WERI-Rb-1 (cell line): ENCODE measurements around the gene BBS4.
"Not testable (repeated sequence)": the region's sequence is repeated elsewhere in the genome, so short reads cannot be mapped to it uniquely, and the experiment has no call there.

ENCODE experiments used
- DNase-seq: peaks from one replicate; pipeline ENCODE4 v3.0.0-alpha.2; 2020
- H3K27ac ChIP-seq: fragments of 250-450 bp; sonication (Bioruptor Pico); 2 replicates; pipeline ENCODE4 v1.5.1; 2020; ENCODE audit warnings: mild to moderate bottlenecking, moderate library complexity
- H3K27me3 ChIP-seq: fragments of 250-450 bp; sonication (Bioruptor Pico); 2 replicates; pipeline ENCODE4 v1.5.1; 2021; ENCODE audit warnings: mild to moderate bottlenecking, low read depth, moderate library complexity; ENCODE audit not compliant: insufficient read depth, severe bottlenecking
- H3K36me3 ChIP-seq: fragments of 250-450 bp; sonication (Bioruptor Pico); 2 replicates; pipeline ENCODE4 v1.5.1; 2020; ENCODE audit warnings: mild to moderate bottlenecking, moderate library complexity
- H3K4me3 ChIP-seq: 2 replicates; pipeline ENCODE4 v1.5.1; 2011; ENCODE audit warnings: low read depth, mild to moderate bottlenecking, control low read depth, low read length
- H3K9me3 ChIP-seq: fragments of 250-450 bp; sonication (Bioruptor Pico); 2 replicates; pipeline ENCODE4 v1.5.1; 2021; ENCODE audit warnings: mild to moderate bottlenecking, moderate library complexity; ENCODE audit not compliant: severe bottlenecking
- TF ChIP-seq, protein P1 (sequence below): IDR thresholded peaks from 2 replicates; pipeline ENCODE4 v1.5.1; 2011; ENCODE audit warnings: low read depth, mild to moderate bottlenecking, control low read depth, inconsistent platforms, low read length

The BBS4 gene

DNA sequence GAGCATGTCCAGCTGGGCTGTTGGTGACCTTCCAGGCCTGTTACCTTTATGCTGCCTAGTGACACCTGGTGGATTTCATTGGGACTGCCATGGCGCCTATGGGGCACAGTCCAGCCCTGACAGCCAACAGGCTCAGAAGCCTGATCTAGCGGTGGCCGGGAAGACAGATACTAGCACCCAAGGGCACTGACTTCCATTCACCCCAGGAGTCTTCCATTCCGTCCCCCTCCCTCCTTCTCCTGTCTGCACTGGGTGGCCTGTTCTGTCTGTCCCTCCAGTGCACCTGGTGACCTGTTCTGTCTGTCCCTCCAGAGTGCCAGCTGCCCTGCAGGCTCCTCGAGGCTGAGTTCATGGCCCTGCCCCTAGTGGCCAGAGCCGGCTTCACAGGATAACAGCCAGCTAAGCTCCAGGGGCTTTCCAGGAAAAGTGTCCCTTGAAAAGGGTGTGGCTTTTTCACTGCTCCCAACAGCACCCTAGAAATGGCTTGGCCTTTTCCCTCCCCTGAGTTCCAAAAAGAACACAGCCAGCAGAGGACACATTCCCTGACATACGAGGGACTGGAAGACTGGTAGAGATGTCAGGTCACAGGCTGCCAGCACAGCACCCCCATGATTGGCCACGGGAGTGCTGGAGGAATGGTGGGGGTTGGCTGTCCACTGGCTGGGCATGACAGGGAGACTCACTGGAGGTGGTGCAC lies 15.2 kb upstream of the BBS4 start:
- DNase-seq: peak; percentile 92
- not testable (repeated sequence) for H3K9me3 ChIP-seq, H3K27me3 ChIP-seq, H3K36me3 ChIP-seq
- peak overlapping the region; percentile 88 for H3K27ac ChIP-seq
- H3K4me3 ChIP-seq: peak overlapping the region; percentile 39
- TF ChIP-seq, protein P1, sequence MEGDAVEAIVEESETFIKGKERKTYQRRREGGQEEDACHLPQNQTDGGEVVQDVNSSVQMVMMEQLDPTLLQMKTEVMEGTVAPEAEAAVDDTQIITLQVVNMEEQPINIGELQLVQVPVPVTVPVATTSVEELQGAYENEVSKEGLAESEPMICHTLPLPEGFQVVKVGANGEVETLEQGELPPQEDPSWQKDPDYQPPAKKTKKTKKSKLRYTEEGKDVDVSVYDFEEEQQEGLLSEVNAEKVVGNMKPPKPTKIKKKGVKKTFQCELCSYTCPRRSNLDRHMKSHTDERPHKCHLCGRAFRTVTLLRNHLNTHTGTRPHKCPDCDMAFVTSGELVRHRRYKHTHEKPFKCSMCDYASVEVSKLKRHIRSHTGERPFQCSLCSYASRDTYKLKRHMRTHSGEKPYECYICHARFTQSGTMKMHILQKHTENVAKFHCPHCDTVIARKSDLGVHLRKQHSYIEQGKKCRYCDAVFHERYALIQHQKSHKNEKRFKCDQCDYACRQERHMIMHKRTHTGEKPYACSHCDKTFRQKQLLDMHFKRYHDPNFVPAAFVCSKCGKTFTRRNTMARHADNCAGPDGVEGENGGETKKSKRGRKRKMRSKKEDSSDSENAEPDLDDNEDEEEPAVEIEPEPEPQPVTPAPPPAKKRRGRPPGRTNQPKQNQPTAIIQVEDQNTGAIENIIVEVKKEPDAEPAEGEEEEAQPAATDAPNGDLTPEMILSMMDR: peak; percentile 82

DNA sequence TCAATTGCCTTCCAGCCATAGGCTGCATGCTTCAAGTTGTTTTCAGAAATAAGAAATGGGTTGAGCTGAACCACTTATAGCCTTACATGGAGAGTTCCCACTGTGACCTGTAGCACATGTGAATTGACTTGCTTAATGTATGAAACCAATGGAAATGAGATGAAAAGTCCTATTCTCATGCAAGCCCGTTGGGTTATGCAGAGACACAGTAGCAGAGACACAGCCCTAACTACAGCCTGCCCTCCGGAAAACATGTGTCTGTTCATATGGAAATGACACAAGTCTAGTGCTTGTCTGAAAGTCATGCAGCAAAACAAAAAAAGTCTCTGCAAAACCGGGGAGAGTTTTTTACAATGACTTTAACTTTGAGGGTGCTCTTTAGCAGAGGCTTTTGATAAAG lies 14.5 kb upstream of the BBS4 start:
- H3K4me3 ChIP-seq: no peak overlapping the region
- TF ChIP-seq, protein P1: no peak
- no peaks in the 10 kb centered on the region for H3K9me3 ChIP-seq
- no peak for DNase-seq
- no peaks in the 10 kb centered on the region for H3K36me3 ChIP-seq
- H3K27me3 ChIP-seq: no peaks in the 10 kb centered on the region
- no peak overlapping the region for H3K27ac ChIP-seq

DNA sequence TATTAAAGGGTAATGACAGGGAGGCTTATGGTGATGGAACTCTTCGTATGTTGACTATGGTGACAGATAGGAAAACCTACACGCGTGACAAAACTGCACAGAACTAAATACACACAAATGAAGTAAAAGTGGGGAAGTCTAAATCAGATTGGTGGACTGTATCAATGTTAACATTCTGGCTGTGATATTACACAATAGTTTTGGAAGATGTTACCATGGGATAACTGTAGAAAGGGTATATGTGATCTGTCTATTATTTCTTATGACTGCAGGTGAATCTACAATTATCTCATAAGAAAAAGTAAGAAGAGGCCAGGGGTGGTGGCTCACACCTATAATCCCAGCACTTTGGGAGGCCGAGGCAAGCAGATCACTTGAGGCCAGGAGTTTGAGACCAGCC lies 9.2 kb upstream of the BBS4 start:
- no peak for DNase-seq
- H3K9me3 ChIP-seq: no peaks in the 10 kb centered on the region
- H3K4me3 ChIP-seq: no peak overlapping the region
- H3K36me3 ChIP-seq: no peaks in the 10 kb centered on the region
- H3K27me3 ChIP-seq: no peaks in the 10 kb centered on the region
- H3K27ac ChIP-seq: no peak overlapping the region
- TF ChIP-seq, protein P1: no peak

DNA sequence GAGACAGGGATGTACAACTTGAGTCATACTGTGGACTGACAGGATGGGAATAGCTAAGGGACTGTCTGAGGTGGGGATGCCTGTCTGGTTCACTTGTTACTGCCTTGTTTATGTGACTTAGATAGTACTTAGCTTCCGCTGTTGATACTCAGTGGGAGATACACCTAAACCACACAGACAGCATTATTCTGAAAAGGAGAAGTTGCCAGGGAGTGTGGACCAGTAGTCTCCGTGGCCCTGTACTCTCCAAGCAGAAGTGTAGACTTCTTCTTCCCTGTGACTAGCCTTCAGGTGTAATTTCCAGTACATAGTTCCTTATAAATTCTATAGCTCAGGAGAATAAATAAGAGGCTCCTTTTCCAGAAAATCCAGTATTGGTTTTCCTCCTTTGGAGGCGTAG lies 5.1 kb upstream of the BBS4 start:
- Histone ChIP-seq H3K27me3 (no peaks in the 10 kb centered on the region), H3K27ac (no peak overlapping the region), H3K4me3 (no peak overlapping the region), H3K9me3 (no peaks in the 10 kb centered on the region), H3K36me3 (no peaks in the 10 kb centered on the region)
- no peak for DNase-seq
- TF ChIP-seq, protein P1: no peak

DNA sequence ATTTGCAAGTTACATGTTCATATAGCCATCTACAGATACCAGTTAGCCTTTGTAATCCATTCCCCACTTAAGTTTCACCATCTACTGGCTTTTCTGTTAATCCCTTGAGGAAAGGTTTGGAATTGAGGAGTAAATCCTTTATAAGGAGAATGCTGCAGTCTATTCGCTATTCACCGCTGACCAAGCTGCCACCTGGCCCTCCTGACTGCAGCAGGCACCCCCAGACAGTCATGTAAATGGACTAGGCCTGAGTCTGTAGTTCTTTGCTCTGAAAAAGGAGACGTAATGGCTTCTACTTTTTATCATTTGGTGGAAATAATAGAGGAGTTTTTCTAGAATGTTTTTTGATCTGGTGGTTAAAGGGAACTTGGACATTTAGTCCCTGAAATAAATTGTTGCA lies 3.2 kb upstream of the BBS4 start:
- DNase-seq: peak; percentile 80
- TF ChIP-seq, protein P1: no peak
- Histone ChIP-seq H3K27me3 (no peaks in the 10 kb centered on the region), H3K36me3 (no peaks in the 10 kb centered on the region), H3K27ac (peak overlapping the region; percentile 68), H3K4me3 (no peak overlapping the region), H3K9me3 (no peaks in the 10 kb centered on the region)
